Psoas muscle (tissue), 8 donors: ENCODE results near the gene PCED1A. TPM values are rescaled to one million over a fixed set of nuclear protein-coding genes. Genes with fewer than 3 reads are reported as not detected.

Source experiments
- ATAC-seq, 4 donors: fragments of 200-7000 bp; cut with Tn5 transposase; one replicate each; pipeline ENCODE4 v1.9.1; 2020; ENCODE audit warnings: moderate library complexity in 3 of 4, mild to moderate bottlenecking in 2 of 4
- DNase-seq, 2 donors: peaks; one replicate each; pipeline ENCODE4 v3.0.0-alpha.2; 2020
- H3K27ac ChIP-seq: fragments of 200-600 bp; one replicate; pipeline ENCODE4 v1.8.0; 2022
- H3K27me3 ChIP-seq, 3 donors: fragments of 200-600 bp in 1 of 3; one replicate each; pipeline versions ENCODE4 v1.6.1 to v1.8.0; 2013 to 2022; ENCODE audit warnings: low read length in 2 of 3, mild to moderate bottlenecking in 2 of 3, moderate library complexity in 1 of 3; ENCODE audit not compliant: insufficient read depth in 3 of 3
- H3K36me3 ChIP-seq, 2 donors: fragments of 200-600 bp in 1 of 2; one replicate each; pipeline versions ENCODE4 v1.6.1 to v1.8.0; 2013 to 2022; ENCODE audit warnings: low read depth in 1 of 2, mild to moderate bottlenecking in 1 of 2, moderate library complexity in 1 of 2; ENCODE audit not compliant: insufficient read depth in 1 of 2
- H3K4me1 ChIP-seq: fragments of 200-600 bp; one replicate; pipeline ENCODE4 v1.8.0; 2022
- H3K4me3 ChIP-seq: fragments of 200-600 bp; one replicate; pipeline ENCODE4 v1.8.0; 2022; ENCODE audit warnings: mild to moderate bottlenecking
- H3K9me3 ChIP-seq: fragments of 200-600 bp; one replicate; pipeline ENCODE4 v1.8.0; 2022
- WGBS, 3 donors: extraction: QIAGEN DNeasy Blood & Tissue Kit; methylation state at CpG; one replicate each; pipeline versions ENCODE4 v1.1.6 to v1.1.7; 2013; 5-methylcytosine and 5-hydroxymethylcytosine counted together
- intact Hi-C, 2 donors: fragments of 100-400 bp; cut with DNase I; formaldehyde crosslinking; loops; one replicate each; pipeline versions ENCODE4 v1.11.0 to v1.14.2; 2022
- polyA plus RNA-seq, 3 donors: library from polyadenylated mRNA; stranded (reverse); fragments of 200-250 nt; gene quantifications; one replicate each; pipeline ENCODE4 v1.2.3, GENCODE V29; 2013
- total RNA-seq, 4 donors: library from RNA; stranded (reverse); fragmentation: NEBNext Ultra II Directional in 2 of 4; extraction: Animal tissue kit (Norgen Biotek cat#: 25700) in 2 of 4; gene quantifications; one replicate each; pipeline versions ENCODE4 v1.2.1 to v1.2.4, GENCODE V29; 2021 to 2023
- TF ChIP-seq, protein P1 (sequence below): fragments of 200-600 bp; IDR thresholded peaks from one replicate; pipeline ENCODE4 v1.8.0; 2022; ENCODE audit warnings: antibody characterized with exemption
- donor health status: healthy with polysubstance abuse.
- donor health status: DM: no; HTN: no; CAD: no; lungs with moderate emphysema.
- donor health status: Bipolar disorder and iron deficiency.
- donor health status: healthy.
- donor health status: DM: yes; HTN: yes; CAD: no.
- donor health status: DM: no; HTN: no; CAD: no.
- donor health status: DM: no; HTN: no; CAD: no.
- donor health status: DM: yes; HTN: yes; CAD: no.

PCED1A gene
- total and polyA plus RNA-seq, 7 donors = 4.2 to 11.5 (median 6.4) TPM

DNA sequence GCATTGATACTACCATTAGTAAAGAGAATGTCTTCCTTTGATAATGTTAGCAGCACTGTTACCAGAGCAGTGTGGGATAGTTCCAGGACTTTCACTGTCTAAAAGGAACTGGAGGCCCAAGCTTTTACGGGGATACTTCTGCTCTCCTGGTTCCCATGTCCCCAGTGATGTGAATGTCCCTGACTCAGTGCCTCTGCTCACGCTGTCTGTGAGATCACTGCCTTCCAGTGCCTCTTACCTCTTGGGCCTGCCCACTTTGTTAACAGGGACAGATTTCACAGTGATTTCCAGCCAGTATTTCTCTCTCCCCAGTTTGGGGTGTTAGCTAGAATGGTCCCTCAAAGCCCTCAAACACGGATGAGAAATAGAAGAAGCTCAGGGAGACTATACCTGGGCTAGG, 47.3 kb upstream of the PCED1A start:
- intact Hi-C loops = no loop called here
- TF ChIP-seq, protein P1, sequence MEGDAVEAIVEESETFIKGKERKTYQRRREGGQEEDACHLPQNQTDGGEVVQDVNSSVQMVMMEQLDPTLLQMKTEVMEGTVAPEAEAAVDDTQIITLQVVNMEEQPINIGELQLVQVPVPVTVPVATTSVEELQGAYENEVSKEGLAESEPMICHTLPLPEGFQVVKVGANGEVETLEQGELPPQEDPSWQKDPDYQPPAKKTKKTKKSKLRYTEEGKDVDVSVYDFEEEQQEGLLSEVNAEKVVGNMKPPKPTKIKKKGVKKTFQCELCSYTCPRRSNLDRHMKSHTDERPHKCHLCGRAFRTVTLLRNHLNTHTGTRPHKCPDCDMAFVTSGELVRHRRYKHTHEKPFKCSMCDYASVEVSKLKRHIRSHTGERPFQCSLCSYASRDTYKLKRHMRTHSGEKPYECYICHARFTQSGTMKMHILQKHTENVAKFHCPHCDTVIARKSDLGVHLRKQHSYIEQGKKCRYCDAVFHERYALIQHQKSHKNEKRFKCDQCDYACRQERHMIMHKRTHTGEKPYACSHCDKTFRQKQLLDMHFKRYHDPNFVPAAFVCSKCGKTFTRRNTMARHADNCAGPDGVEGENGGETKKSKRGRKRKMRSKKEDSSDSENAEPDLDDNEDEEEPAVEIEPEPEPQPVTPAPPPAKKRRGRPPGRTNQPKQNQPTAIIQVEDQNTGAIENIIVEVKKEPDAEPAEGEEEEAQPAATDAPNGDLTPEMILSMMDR = no peak
- Histone ChIP-seq H3K9me3 (no peaks in the 10 kb centered on the region), H3K4me1 (peaks cover 35% of the 10 kb centered on the region), H3K36me3 (no peaks in the 10 kb centered on the region), H3K27ac (no peak overlapping the region), H3K4me3 (no peak overlapping the region), H3K27me3 (no peaks in the 10 kb centered on the region)
- DNase-seq (no peak), ATAC-seq (no peak)
- 77 to 89% (median 83%) methylated on average over 3 of the region's 3 CpGs for WGBS, 3 donors

DNA sequence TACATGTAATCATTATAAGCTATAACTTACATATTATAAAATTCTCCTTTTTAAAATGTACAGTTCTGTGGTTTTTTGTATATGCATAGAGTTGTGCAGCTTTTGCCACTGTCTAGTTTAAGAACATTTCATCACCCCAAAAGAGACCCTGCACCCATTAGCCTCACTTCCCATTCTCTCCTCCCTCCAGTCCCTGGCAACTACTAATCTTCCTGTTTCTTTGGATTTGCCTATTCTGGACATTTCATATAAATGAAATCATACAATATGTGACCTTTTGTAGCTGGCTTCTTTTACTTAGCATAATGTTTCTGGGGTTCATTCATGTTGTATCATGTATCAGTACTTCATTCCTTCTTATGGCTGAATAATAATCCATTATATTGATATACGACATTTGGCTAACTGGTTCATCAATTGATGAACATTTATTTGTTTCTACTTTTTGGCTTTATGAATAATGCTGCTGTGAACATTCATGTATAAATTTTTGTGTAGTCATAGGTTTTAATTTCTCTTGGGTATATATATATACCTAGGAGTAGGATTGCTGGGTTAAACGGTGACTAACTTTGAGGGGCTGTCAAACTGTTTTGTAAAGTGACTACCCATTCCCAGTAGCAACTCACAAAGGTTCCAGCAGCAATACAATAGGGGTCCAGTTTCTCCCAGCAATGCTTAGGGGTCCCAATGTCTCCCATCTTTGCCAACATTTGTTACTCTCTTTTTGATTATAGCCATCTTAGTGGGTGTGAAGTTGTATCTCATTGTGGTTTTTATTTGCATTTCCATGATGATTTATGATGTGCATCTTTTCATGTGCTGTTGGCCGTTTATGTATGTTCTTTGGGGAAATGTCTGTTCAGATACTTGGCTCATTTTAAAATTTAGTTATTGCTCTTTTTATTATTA, 43.5 kb upstream of the PCED1A start:
- Histone ChIP-seq H3K9me3 (no peaks in the 10 kb centered on the region), H3K36me3 (no peaks in the 10 kb centered on the region), H3K4me3 (no peak overlapping the region), H3K27me3 (no peaks in the 10 kb centered on the region), H3K27ac (no peak overlapping the region), H3K4me1 (peaks cover 12% of the 10 kb centered on the region)
- WGBS, 3 donors = 65 to 79% (median 73%) methylated on average over 3 of the region's 3 CpGs
- intact Hi-C loops = no loop called here
- TF ChIP-seq, protein P1 = no peak
- DNase-seq = no peak
- ATAC-seq = no peak

DNA sequence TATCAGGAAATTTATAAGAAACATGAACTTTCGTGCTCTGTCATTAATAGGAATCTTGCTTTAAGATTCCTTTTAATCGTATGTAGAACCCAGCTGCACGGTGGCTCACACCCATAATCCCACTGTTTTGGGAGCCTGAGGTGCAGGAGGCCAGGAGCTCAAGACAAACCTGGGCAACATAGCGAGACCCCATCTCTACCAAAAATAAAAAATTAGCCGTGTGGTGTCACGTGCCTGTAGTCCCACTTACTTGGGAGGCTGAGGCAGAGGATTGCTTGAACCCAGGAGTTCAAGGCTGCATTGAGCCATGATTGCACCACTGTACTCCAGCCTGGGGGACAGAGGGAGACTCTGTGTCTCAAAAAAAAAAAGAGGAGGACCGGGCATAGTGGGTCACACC, 40.2 kb upstream of the PCED1A start:
- ATAC-seq (no peak), DNase-seq (no peak)
- WGBS, 3 donors = 84 to 90% (median 89%) methylated on average over 7 of the region's 7 CpGs
- Histone ChIP-seq H3K36me3 (no peaks in the 10 kb centered on the region), H3K4me3 (no peak overlapping the region), H3K4me1 (peaks cover 15% of the 10 kb centered on the region), H3K9me3 (no peaks in the 10 kb centered on the region), H3K27ac (no peak overlapping the region), H3K27me3 (no peaks in the 10 kb centered on the region)
- TF ChIP-seq, protein P1 = no peak
- intact Hi-C loops = no loop called here

DNA sequence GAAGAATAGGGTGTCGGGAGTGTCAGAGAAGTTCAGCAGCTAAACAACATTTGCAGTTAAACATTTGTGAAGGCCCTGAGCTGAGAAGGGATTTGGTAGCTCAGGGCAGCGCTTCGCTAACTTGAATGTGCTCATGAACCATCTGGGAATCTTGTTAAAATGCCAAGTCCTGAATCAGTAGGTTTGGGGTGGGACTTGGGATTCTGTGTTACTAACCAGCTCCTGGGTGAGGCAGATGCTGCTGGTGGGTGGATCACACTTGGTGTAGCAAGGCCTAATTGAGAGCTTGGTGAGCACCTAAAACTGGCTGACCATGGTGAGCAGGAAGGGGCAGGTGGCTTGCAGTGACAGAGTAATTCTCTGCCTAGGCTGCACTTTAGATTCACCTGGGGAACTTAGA, 38.7 kb upstream of the PCED1A start:
- Histone ChIP-seq H3K27ac (no peak overlapping the region), H3K4me1 (peaks cover 29% of the 10 kb centered on the region), H3K36me3 (no peaks in the 10 kb centered on the region), H3K9me3 (no peaks in the 10 kb centered on the region), H3K4me3 (no peak overlapping the region), H3K27me3 (no peaks in the 10 kb centered on the region)
- WGBS, 3 donors = 43 to 64% (median 49%) methylated on average over 3 of the region's 3 CpGs
- ATAC-seq (peak in 3 of 4 donors; percentile 45 to 70 (median 59)), DNase-seq (no peak)
- TF ChIP-seq, protein P1 = no peak
- intact Hi-C loops = loop anchor here in 1 of 2 donors (10.0 kb wide), 1 partner anchor 106 kb away; no protein-coding TSS in a partner anchor
